GM18873 (cell line): Measurements from ENCODE around the gene NDUFAF5.

Experiments used
- ATAC-seq: cut with Tn5 transposase; IDR thresholded peaks from one replicate; pipeline ENCODE4 v1.9.1; 2021; ENCODE audit warnings: mild to moderate bottlenecking, moderate library complexity, moderate number of reproducible peaks; ENCODE audit not compliant: unreplicated experiment, low FRiP score

NDUFAF5 gene

DNA sequence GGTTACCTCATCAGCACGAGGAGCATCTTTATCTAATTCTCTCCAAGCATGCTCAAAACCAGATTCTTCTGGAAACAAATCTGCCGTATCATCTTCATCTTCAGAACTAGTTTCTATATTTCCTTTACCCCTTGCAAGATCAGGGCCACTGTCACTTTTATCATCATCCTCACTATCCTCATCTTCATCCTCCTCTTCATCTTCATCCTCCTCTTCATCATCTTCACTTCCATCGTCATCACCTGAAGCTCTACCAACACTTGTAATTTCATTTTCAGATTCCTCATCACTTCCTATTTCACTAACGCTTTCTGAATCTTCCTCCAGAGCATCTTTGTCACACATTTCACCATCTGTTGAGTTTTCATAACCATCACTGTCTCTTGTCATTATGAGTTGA is 9.0 kb upstream of the NDUFAF5 start:
- no peak for ATAC-seq

DNA sequence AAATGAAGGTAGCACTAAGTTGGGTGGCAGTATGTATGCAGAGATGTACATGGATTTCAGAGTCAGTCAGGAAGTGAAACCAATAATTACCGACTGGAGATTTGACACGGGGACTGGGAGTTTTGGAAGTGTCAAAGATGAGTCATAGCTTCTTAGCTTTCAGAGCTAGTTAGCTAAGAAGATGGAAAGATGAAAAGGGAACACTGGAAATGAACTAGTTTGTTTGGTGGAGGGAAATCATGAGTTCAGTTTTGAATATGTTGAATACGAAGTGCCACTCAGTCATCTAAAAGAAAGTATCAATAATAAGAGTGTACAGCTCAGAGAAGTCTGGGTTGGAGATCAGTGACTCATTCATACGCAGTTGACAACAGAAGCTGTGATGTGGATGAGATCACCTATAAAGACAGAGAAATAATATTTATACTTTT is 7.6 kb upstream of the NDUFAF5 start:
- no peak for ATAC-seq

DNA sequence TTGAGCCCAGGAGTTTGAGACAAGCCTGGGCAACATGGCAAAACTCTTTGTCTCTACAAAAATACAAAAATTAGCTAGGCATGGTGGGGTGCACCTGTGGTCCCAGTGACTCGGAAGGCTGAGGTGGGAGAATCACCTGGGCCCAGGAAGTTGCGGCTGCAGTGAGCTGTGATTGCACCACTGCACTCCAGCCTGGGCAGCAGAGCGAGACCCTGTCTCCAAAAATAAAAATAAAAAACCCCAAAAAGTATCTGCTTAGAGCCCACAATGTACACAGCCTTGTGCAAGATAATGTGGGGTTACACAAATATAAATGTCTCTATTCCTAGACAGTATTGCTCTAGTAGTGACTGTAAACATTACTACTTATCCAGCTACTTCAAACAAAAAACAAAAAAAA is 6.0 kb upstream of the NDUFAF5 start:
- no peak for ATAC-seq

DNA sequence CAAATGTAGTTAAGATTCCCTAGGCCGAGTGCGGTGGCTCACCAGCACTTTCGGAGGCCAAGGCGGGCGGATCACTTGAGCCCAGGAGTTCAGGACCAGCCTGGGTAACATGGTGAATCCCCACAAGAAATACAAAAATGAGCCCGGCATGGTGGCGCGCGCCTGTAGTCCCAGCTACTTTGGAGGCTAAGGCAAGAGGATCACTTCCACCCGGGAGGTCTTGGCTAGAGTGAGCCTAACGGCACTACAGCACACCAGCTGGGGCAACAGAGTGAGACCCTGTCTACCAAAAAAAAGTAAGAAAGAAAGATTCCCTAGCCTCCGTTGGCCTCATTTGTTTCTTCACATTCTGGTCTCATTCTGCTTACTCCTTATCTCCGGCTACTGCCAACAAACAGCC is 1.3 kb upstream of the NDUFAF5 start:
- ATAC-seq: no peak

DNA sequence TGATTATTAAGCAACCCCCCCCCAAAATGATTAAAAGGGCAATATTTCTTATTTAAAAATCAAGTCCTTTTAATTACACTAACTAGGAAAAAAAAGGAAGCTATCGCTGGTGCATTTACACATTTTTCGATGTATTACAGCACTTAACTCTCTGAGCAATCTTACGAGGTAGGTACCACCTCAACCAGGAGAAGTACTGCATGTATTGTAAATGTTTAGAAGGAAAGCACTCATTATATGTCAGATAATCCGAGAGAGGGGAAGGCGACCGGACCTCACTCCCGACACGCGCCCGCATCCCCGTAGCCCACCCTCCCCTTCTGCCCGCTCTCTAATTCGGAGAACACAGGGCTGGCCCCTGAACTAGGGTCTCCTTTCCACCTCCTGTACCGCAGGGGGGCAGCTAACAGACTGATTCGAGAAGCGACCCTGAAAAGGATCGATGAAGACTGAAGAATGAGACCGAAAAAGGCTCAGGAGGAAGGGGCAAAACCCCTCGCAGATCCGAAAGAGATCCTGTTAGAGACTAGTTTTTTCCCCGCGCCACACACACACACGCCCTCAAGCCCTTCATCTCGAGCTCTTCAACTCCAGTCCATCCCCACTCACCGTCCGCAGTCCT is 446 bp upstream of the NDUFAF5 start:
- no peak for ATAC-seq

DNA sequence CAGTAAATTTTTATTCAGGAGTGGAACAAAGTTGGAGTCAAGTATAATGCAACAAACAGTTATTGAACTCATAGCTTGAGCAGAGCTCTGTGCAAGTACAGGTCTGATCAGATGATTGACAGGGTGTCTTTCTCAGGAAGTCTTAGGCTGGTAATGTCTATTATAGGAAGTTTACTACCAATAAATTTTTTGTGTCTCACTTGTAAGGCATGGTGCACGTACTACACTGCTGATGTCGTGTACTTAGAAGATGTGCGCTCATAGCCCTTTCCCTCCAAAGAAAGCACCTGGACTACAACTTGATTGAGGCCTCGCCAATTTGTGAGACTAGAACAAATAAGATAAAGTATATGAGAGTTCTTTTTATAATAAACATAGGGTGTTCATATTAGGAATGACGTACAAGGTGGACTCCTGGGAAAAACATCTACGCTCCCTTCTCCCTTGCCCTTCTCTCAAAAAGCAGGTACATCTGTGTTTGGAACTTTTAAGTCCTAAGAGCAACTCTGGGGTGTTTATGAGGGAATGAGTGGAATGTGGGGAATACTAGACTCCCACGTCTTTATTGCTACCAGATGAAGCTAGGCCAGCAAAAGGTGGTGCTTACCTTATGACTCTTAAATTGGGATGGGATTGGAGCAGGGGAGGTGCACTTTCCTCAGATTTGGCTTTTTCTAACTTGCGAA is 1.5 kb downstream of the NDUFAF5 start:
- no peak for ATAC-seq

DNA sequence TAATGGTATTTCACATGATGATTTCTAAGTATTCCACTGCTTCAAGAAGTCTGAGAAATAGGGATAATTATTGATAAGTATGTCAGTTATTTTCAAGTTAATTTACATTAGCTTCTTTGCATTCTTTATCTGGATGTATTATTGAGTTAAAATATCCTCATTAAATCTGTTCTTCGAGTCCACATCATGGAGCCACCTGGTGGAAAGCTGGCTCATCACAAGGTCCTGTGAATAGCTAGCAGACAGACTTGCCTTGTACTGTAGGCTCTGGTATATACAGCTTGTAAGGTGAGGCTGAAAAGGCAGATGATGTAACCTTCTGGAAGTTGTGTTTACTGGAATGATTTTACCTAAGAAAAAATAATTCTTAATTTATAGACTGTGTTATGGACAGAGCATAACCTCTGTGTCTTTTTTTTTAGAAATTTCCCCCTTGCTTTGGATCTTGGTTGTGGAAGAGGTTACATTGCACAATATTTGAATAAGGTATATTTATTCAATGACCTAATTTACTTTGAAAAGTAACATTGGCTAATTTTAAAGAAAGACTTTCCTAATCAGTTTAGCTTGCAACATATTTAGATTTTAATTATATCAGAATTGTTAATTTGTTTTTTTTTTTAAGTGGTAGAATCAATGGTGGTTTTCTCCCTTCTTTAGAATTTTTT is 3.5 kb downstream of the NDUFAF5 start:
- no peak for ATAC-seq

DNA sequence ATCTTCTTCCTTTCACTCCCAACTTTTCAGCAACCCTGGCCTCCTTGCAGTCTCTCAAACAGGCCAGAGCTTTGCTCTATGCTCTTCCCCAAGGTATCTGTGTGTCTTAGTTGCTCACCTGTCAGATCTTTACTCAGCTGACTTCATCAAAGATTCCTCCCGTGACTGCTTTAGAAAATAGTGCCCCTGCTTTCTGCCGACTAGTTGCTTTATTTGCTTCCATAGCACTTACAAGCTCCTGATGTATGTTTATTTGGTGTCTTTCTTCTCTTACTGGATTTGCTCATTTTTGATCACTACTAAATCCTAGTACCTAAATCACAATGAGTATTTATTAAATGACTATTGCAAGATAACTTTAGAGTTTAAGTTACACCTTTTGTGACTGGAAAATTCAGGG is 5.9 kb downstream of the NDUFAF5 start:
- no peak for ATAC-seq

DNA sequence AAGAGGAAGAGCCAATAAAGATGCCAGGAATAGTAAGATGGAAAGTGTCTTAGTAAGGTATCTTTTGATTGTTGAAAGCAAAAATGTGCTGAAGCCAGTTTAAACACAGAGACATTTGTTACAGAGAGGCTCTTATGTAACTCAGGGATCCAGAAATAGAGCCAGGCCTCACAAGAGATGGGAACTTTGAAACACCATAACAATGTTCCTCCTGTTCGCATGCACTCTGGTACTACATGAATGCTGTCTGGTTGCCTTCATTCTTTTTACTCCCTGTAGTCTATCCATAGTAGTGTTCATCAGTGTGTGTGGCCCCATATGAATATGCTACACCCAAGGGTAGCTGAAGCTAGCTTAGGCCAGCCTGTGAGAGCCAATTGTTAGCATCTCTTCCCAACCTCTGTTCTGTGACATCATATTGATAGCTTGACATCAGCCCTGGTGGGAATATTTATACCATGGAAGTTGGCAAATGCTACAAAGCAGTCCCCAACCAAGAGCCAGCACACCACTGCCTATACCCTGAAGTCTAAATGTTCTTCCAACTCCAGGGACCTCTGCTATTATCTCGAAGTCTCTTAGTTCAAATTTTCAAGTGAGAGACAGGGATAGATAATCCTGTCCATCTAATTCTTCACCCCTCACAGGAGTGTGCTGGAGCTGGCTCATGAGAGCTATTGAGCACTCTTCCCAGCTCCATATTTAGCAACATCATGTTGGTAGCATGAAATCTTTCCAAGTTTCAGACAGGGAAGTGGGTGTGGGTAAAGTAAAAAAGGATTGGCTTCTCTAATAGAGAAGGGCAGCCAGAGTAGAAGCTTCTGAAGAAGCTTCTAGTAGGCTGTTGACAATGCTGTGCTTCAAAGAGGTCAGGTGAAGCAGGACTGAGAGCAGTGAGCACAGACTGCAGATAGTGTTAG is 7.0 kb downstream of the NDUFAF5 start:
- no peak for ATAC-seq

DNA sequence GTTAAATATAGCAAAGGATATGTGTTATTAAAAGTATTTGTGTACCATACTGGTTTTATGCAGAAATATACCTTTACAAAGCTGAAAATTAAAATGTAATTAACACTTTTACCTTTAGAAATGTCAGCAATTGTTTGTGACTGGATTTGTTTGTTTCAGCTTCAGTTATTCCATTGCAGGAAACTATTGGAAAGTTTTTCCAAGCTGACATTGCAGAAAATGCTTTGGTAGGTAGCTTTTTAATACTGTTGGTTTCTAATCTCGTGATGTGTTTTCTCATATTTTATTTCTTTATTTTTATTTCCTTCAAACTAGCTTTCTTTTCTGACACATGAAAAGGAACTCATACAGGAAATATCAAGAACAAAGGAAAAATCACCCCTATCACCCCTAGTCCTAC is 8.2 kb downstream of the NDUFAF5 start:
- ATAC-seq: no peak

DNA sequence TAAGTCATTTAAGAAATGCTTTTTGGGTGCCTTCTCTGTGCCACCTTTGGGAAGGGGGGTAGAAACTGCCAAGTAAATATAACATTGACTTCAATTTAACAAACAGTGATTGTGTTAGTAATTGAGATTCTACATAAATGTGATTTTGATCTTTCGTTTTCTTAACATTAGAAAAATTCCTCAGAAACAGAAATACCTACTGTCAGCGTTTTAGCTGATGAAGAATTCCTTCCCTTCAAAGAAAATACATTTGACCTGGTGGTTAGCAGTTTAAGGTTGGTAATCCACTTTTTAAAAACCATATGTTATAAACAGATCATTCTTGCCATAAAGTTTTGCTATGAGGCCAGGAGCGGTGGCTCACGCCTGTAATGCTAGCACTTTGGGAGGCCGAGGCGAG is 9.8 kb downstream of the NDUFAF5 start:
- no peak for ATAC-seq

DNA sequence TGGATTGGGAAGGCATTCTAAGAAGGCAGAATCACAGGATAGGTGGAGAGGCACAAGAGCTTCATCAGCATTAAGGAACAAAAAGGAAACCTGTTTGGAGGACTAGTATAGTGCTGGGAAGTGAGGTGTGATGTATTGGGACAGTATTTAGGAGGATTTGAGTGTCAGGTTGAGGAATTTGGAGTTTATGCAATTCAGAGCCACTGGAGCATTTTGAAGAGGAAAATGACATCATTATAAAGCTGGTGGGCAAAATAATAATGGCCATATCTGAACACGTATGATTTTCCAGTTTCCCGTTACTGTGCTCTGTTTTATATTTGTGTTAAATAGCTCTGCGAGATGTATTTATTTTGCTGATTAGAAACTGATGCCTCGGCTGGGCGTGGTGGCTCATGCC is 14.2 kb downstream of the NDUFAF5 start:
- no peak for ATAC-seq

DNA sequence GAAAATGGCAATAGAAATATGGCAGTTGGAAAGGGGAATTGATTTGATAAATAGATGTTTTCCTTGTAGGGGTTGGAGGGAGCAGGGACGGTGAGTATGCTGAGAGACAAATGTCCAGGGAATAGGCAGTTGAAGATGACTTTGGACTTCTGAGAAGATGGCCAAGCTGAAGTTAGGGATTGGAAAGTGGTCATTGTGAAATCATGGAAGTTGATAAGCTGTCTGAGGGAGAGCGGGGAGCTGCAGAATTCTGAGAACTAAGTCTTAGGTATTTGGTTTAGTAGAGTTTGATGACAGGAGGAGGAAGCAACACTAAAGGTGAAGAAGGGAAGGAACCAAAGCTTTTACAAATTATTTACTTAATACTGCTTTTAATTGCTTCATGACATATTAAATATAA is 15.1 kb downstream of the NDUFAF5 start:
- ATAC-seq: no peak

DNA sequence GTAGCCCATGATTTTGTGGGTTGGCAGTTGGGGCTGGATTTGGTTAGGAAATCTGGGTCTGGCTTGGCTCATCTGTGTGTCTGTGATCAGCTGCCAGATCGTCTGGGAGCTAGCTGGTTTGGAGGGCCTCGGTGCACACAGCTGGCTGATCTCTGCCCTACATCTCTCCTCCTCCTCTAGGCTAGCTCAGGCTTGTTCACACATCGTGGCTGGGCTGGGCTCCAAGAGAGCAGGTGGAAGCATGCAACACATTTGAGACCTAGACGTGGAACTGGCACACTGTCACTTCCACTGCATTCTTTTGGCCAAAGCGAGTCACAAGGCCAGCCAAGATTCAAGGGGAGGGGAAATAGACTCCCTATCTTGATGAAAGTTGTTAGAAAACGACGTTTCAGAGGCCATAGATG is 15.9 kb downstream of the NDUFAF5 start:
- ATAC-seq: no peak

DNA sequence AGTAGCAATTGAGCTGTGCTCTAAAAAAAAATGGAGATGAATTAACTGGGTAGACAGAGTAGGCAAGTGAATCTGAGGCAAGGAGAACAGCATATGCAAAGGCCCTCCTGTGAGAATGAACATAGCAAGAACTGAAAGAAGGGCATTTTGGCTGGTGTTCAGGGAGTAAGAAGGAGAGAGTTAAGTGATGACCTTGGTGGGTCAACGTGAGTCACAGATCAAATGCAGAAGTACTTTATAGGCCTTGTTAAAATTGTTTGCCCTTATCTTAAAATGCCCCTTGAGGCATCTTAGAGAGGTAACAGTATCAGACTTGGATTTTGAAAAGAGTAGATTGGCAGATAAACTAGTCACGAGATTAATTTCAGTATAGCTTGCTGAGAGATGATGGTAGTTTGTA is 24.5 kb downstream of the NDUFAF5 start:
- no peak for ATAC-seq

DNA sequence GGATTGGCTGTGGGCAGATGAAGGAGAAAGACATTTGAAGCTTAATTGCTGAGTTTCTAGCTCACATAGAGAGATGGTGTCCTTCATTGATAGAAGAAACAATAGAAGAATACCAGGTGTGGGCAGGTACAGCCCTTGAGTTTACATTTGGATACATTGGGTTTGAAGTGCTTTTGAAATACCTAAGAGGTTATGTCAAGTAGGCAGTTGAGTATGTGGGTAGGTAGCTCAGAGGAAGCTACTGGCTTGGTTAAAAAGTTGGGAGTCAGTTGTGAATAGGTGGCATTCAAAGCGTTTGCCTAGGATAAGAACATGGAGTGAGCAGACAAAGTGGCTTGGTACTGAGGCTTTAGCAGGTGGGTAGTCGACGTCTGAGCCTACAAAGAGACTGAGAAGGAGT is 25.0 kb downstream of the NDUFAF5 start:
- ATAC-seq: no peak

DNA sequence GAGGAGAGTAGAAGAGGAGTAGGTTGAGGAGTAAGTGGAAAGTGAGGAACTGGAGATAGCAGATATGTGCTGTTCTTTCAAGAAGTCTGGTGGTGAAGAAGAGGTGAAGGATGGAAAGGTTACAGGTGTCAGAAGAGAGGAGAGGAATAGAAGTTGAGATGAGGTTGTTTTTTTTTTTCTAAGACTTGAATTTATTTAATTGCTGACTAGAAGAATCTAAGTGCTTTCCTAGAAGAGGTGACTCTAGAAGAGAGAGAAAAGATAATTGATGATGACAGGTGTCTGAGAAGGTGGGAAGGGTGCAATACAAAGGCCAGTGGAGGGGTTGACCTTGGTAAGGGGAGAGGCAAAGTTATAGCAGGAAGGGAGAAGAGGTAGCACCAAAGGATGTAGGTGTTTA is 25.6 kb downstream of the NDUFAF5 start:
- no peak for ATAC-seq

DNA sequence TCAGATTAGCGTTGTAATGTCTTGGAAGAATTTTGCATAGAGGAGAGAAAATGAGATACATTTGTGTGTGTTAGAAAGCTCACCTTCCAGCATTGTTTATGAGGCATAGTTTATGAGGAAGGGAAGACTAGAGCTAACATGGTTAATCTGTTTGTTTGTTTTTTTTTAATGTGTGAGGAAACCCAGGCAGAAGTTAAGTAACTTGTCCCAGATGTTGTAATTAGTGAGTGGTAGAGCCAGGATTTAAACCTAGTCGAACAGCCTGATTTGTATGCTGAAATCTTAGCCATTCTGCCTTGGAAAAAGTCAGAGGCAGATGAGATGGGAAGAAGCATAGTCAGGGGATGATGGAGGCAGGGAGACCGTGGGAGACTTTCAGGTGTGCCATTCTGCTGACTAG is 29.1 kb downstream of the NDUFAF5 start:
- ATAC-seq: no peak

DNA sequence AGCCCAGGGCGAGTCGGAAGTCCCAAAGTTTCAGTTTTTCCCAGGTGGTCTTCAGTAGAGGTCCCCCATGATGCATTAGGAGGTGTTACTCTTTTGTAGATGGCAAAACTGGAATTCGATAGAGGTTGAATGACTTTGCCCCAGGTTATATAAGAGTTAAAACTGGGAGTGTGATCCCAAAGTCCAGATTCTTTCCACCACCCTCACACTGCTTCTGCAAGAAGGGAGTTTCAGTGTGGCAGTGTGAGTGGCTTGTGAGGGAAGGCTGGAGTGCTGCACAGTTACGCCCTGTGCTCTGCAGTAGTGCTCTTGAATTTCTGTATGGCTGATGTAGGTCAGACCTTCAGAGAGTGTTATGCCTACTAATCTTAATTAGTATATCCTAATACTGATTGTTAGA is 29.8 kb downstream of the NDUFAF5 start:
- ATAC-seq: no peak

DNA sequence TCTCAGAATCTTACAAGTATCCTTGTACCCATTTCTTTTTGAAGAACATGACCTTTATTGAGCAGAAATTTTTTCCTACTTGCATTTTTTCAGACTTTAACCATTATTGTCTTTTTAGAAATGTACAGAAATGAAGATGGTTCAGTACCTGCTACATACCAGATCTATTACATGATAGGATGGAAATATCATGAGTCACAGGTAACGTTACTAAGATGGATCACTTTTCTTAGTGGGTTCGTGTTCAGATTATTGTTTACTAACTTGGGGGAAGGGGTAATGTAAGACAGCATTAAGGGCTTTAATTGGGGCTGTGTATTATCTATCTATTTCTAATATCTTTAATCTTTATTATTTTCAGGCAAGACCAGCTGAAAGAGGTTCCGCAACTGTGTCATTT is 31.9 kb downstream of the NDUFAF5 start:
- ATAC-seq: no peak

DNA sequence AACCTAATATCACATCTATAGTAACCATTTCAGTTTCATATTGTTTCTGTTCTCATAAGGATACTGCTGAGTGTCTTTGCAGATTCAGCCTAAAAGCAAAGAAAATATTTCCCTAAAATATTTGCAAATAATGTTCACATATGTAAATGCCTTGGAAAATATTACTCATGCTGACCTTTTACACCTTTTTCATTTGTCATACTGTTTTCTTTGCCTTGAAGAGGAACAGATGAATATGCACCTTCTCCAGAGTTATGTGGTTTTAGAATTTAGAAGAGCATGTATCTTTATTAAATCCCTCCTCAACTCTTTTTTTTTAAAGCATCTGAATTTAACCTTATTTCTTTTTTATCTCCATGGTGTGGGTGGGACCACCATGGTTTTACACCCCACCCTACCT is 32.5 kb downstream of the NDUFAF5 start:
- no peak for ATAC-seq
